Activated naive CD8-positive, alpha-beta T cell treated with anti-CD3 and anti-CD28 coated beads, Interleukin-2, amount 10 ng/mL, durations not matched to agents 7 days and 5 days (primary cell): ENCODE measurements around the gene CUX1. TPM values are rescaled to one million over a fixed set of nuclear protein-coding genes. Genes with fewer than 3 reads are reported as not detected.
A peak's percentile ranks its signal among the peaks of the same experiment; 100 is the strongest.
"Not testable (repeated sequence)": the region's sequence is repeated elsewhere in the genome, so short reads cannot be mapped to it uniquely, and the experiment has no call there.

ENCODE experiments used
- ATAC-seq: fragments of 150-1000 bp; cut with Tn5 transposase; one replicate; pipeline ENCODE4 v1.10.0; 2021; ENCODE audit warnings: low read depth, moderate library complexity
- POLR2A ChIA-PET: fragments of 350-600 bp; sonication (Branson Sonifier 250); formaldehyde crosslinking; loops from one replicate; lab custom pipeline; 2021; ENCODE audit warnings: antibody characterized with exemption; lab: Charles Lee
- DNase-seq: peaks from one replicate; pipeline ENCODE4 v3.0.0; 2021
- H3K27ac Mint-ChIP-seq: one replicate; pipeline ENCODE4 v1.8.0; 2022; ENCODE audit warnings: mild to moderate bottlenecking, mixed read lengths
- H3K27me3 Mint-ChIP-seq: one replicate; pipeline ENCODE4 v1.8.0; 2022; ENCODE audit warnings: mild to moderate bottlenecking, moderate library complexity, mixed read lengths
- H3K36me3 Mint-ChIP-seq: one replicate; pipeline ENCODE4 v1.8.0; 2021; ENCODE audit warnings: mild to moderate bottlenecking, mixed read lengths
- H3K4me1 Mint-ChIP-seq: one replicate; pipeline ENCODE4 v1.8.0; 2021; ENCODE audit warnings: mixed read lengths
- H3K4me3 Mint-ChIP-seq: one replicate; pipeline ENCODE4 v1.8.0; 2022; ENCODE audit warnings: mild to moderate bottlenecking, moderate library complexity, mixed read lengths
- H3K9me3 Mint-ChIP-seq: one replicate; pipeline ENCODE4 v1.8.0; 2021; ENCODE audit warnings: mixed read lengths
- total RNA-seq, 2 experiments: library from RNA; stranded (reverse); gene quantifications; one replicate each; pipeline ENCODE4 v1.2.3, GENCODE V29; 2021

Gene CUX1
- total RNA-seq, 2 experiments from 2014 or later: 35.7 to 37.6 TPM

GRCh38 chr7:101882005-101882421 is 64.6 kb downstream of the CUX1 start:
- H3K9me3 Mint-ChIP-seq: no peaks in the 10 kb centered on the region
- DNase-seq: no peak
- no peaks in the 10 kb centered on the region for H3K27me3 Mint-ChIP-seq
- H3K36me3 Mint-ChIP-seq: no peaks in the 10 kb centered on the region
- H3K4me3 Mint-ChIP-seq: no peak overlapping the region
- ATAC-seq: no peak
- POLR2A ChIA-PET: no interaction called here
- H3K4me1 Mint-ChIP-seq: peaks cover 23% of the 10 kb centered on the region
- H3K27ac Mint-ChIP-seq: no peak overlapping the region

- H3K27ac Mint-ChIP-seq: no peak overlapping the region
- H3K9me3 Mint-ChIP-seq: no peaks in the 10 kb centered on the region
- no peak for DNase-seq
- no peaks in the 10 kb centered on the region for H3K27me3 Mint-ChIP-seq
- H3K4me3 Mint-ChIP-seq: no peak overlapping the region
- H3K36me3 Mint-ChIP-seq: no peaks in the 10 kb centered on the region
- H3K4me1 Mint-ChIP-seq: peaks cover 23% of the 10 kb centered on the region
- POLR2A ChIA-PET: no interaction called here
- no peak for ATAC-seq
These were observed 65.5 kb downstream of the CUX1 start for GRCh38 chr7:101882595-101883564.

GRCh38 chr7:101884671-101885596 is 67.5 kb downstream of the CUX1 start:
- Mint-ChIP-seq H3K9me3 (no peaks in the 10 kb centered on the region), H3K27me3 (no peaks in the 10 kb centered on the region), H3K27ac (peak overlapping the region; percentile 1), H3K36me3 (no peaks in the 10 kb centered on the region), H3K4me1 (peaks cover 23% of the 10 kb centered on the region), H3K4me3 (peak overlapping the region; percentile 47)
- DNase-seq (peak; percentile 36), ATAC-seq (peak; percentile 94)
- POLR2A ChIA-PET: no interaction called here

- no peak overlapping the region for H3K4me3 Mint-ChIP-seq
- H3K9me3 Mint-ChIP-seq: no peaks in the 10 kb centered on the region
- no peaks in the 10 kb centered on the region for H3K27me3 Mint-ChIP-seq
- POLR2A ChIA-PET: no interaction called here
- H3K4me1 Mint-ChIP-seq: peaks cover 20% of the 10 kb centered on the region
- ATAC-seq: no peak
- DNase-seq: no peak
- H3K27ac Mint-ChIP-seq: no peak overlapping the region
- no peaks in the 10 kb centered on the region for H3K36me3 Mint-ChIP-seq
These were observed 68.2 kb downstream of the CUX1 start for GRCh38 chr7:101885597-101885955.

GRCh38 chr7:101887352-101887751 is 69.9 kb downstream of the CUX1 start:
- H3K27ac Mint-ChIP-seq, DNase-seq, H3K27me3 Mint-ChIP-seq, POLR2A ChIA-PET, H3K36me3 Mint-ChIP-seq, H3K9me3 Mint-ChIP-seq, ATAC-seq, H3K4me3 Mint-ChIP-seq: not testable (repeated sequence)
- peaks cover 14% of the 10 kb centered on the region for H3K4me1 Mint-ChIP-seq

GRCh38 chr7:101888564-101888963 is 71.1 kb downstream of the CUX1 start:
- POLR2A ChIA-PET, DNase-seq, H3K36me3 Mint-ChIP-seq, H3K4me3 Mint-ChIP-seq, H3K27me3 Mint-ChIP-seq, ATAC-seq, H3K27ac Mint-ChIP-seq, H3K9me3 Mint-ChIP-seq: not testable (repeated sequence)
- peaks cover 14% of the 10 kb centered on the region for H3K4me1 Mint-ChIP-seq

GRCh38 chr7:101890749-101891523 is 73.5 kb downstream of the CUX1 start:
- H3K9me3 Mint-ChIP-seq: no peaks in the 10 kb centered on the region
- H3K4me3 Mint-ChIP-seq: no peak overlapping the region
- POLR2A ChIA-PET: no interaction called here
- DNase-seq (no peak), ATAC-seq (no peak)
- no peaks in the 10 kb centered on the region for H3K36me3 Mint-ChIP-seq
- no peak overlapping the region for H3K27ac Mint-ChIP-seq
- H3K4me1 Mint-ChIP-seq: no peaks in the 10 kb centered on the region
- H3K27me3 Mint-ChIP-seq: no peaks in the 10 kb centered on the region

GRCh38 chr7:101891936-101892640 is 74.7 kb downstream of the CUX1 start:
- H3K27ac Mint-ChIP-seq: no peak overlapping the region
- POLR2A ChIA-PET: no interaction called here
- DNase-seq: no peak
- H3K9me3 Mint-ChIP-seq: no peaks in the 10 kb centered on the region
- H3K4me1 Mint-ChIP-seq: no peaks in the 10 kb centered on the region
- no peaks in the 10 kb centered on the region for H3K27me3 Mint-ChIP-seq
- no peak for ATAC-seq
- no peak overlapping the region for H3K4me3 Mint-ChIP-seq
- no peaks in the 10 kb centered on the region for H3K36me3 Mint-ChIP-seq

- POLR2A ChIA-PET: no interaction called here
- Mint-ChIP-seq H3K27ac (no peak overlapping the region), H3K36me3 (no peaks in the 10 kb centered on the region)
These were observed 76.1 kb downstream of the CUX1 start for GRCh38 chr7:101893341-101894082.

GRCh38 chr7:101896316-101896715 is 78.9 kb downstream of the CUX1 start:
- POLR2A ChIA-PET: no interaction called here
- no peaks in the 10 kb centered on the region for H3K36me3 Mint-ChIP-seq
- no peak for DNase-seq
- H3K9me3 Mint-ChIP-seq: no peaks in the 10 kb centered on the region
- H3K27me3 Mint-ChIP-seq: no peaks in the 10 kb centered on the region
- H3K4me3 Mint-ChIP-seq: no peak overlapping the region
- ATAC-seq: no peak
- H3K4me1 Mint-ChIP-seq: peaks cover 2% of the 10 kb centered on the region
- no peak overlapping the region for H3K27ac Mint-ChIP-seq

More at GRCh38 chr7:101893341-101894082, 76.1 kb downstream of the CUX1 start:
- Mint-ChIP-seq H3K27me3 (no peaks in the 10 kb centered on the region), H3K9me3 (no peaks in the 10 kb centered on the region), H3K4me3 (no peak overlapping the region), H3K4me1 (no peaks in the 10 kb centered on the region)
- no peak for ATAC-seq
- no peak for DNase-seq

GRCh38 chr7:101896941-101897340 is 79.5 kb downstream of the CUX1 start:
- no peak for ATAC-seq
- Mint-ChIP-seq H3K4me1 (peaks cover 2% of the 10 kb centered on the region), H3K9me3 (no peaks in the 10 kb centered on the region), H3K27me3 (no peaks in the 10 kb centered on the region), H3K36me3 (no peaks in the 10 kb centered on the region), H3K4me3 (no peak overlapping the region), H3K27ac (no peak overlapping the region)
- DNase-seq: no peak
- POLR2A ChIA-PET: no interaction called here

GRCh38 chr7:101898106-101898505 is 80.7 kb downstream of the CUX1 start:
- Mint-ChIP-seq H3K4me1 (peaks cover 2% of the 10 kb centered on the region), H3K27ac (no peak overlapping the region), H3K27me3 (no peaks in the 10 kb centered on the region), H3K36me3 (no peaks in the 10 kb centered on the region), H3K4me3 (no peak overlapping the region), H3K9me3 (no peaks in the 10 kb centered on the region)
- no peak for ATAC-seq
- DNase-seq: no peak
- POLR2A ChIA-PET: no interaction called here
